Measurements from ENCODE around the gene PCSK5.
"Not testable (repeated sequence)": the region's sequence is repeated elsewhere in the genome, so short reads cannot be mapped to it uniquely, and the experiment has no call there.

PCSK5 gene

DNA sequence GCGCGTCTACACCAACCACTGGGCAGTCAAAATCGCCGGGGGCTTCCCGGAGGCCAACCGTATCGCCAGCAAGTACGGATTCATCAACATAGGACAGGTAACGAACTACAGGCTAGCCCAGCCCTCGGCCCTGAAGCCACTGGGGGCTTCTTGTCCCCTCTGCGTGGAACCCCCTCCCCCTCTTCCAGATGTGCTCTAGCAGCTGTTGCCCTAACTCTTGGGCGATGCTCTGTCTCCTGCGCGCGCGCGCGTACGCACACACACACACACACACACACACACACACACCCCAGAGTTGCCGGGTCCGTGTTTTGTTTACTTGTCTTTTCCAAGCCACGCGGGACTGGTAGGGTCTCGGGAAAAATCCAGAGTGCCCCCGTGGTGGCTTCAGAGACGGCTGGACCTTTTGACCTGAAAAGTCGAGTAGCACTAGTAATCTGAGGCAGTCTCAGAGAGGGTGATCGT is 836 bp downstream of the PCSK5 start:
- DNase-seq, result peak; percentile 43

DNA sequence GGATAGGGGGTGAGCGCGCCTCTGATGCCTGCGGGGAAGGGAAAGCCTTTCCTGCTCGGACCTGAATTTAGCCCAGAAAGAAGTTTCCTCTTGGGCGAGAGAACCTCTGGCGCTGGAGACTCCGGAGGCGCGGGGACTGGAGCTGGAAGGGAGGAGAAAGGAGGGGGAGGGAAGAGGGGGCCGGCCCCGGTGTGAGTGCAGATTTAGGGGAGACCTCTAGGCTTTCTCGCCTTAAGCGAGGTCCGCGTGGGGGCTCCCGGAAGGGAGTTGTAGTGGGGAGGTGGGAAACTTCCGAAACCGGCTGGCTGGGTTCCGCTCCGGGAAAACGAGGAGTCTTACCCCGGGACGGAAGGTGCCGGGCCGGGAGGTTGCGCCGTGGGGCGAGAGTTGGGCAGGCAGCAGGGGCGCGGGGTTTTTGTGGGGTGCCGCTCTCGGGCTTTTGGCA is 1.3 kb downstream of the PCSK5 start:
- DNase-seq, result peak; percentile 26

DNA sequence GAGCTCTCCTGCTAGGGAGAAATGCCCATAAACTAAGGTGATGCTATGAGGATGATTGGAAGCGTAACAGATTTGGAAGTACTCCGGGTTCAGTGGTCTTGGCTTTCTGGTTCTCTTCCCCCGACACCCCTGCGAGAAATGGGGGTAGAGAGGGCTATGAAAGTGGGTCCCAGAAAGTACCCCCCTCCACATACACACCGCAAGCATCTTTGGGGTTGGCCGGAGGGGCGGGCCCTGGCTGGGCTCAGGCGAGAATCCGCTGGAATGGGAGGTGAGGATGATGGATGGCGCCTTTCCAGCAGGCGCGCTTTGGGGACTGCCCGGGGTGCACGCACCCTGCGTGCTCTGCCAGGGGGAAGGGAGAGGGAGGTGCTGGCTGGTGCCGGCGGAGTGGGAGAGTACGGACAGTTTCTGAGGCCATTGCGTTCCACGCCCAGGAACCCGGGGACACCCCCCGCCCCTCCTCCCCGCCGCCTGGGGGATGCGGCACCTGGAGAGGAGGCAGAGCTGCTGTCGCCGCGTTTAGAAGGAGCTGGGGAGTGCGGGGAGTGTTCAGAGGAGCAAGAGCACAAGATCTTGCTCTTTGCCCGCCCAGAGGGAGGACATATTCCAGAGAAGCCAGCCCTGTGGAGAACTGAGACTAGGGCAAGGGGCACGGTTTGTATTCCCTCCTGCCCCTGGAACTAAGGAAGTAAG is 1.9 kb downstream of the PCSK5 start:
- DNase-seq, result peak; percentile 25

DNA sequence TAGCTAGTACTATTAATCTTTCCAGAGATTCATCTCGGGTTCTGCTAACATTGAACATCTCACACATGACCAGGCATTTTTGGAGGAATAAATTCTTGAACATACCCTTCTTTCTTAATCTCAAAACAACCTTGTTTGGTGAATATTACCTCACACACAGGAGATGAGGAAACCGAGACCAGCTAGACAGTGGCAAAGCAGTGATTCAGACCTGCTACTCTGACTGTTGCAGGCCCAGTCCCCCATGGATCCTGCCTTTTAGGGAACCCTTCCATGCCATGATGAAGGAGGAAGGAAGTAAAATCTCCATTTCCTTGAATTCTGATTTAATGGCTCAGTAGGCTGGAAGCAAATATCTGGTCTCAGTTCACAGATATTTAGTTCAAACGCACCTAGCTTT is 2.6 kb downstream of the PCSK5 start:
- no peak for DNase-seq

DNA sequence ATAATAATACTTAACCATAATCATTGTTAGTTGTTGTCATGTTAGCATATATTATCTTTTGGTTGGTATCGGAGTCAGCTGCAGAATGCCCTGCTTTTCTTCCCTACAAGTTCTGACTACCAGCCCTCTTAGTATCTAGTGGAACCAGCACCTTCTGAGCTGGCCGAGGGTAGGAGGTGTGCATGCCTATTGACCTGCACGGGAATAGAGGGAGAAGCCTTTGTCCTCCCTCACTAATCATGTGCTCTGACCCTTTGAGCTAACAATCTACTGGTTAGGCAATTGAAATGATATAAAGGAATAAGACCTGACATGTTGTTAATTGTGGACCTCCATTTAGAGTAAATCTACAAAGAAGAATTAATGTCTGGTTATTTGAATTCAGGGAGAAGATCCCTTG is 4.1 kb downstream of the PCSK5 start:
- no peak for DNase-seq

DNA sequence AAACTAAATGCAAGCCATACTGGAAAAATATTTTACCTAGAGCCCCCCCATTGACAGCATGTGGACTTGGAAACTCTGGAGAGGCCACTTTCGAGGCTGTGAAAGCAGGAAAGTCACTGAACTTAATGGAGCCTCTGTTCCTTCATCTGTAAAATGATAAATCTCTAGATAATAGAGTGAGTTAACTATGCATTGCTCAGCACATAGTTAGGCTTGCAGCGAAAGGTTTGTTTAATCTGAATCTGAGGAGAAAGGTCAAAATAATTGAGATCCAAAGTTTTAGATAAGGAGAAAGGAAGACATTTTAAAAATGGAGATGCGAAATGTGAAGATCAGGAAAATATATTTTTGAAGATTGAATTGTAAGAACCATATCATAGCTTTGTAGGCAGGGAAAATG is 4.6 kb downstream of the PCSK5 start:
- no peak for DNase-seq

DNA sequence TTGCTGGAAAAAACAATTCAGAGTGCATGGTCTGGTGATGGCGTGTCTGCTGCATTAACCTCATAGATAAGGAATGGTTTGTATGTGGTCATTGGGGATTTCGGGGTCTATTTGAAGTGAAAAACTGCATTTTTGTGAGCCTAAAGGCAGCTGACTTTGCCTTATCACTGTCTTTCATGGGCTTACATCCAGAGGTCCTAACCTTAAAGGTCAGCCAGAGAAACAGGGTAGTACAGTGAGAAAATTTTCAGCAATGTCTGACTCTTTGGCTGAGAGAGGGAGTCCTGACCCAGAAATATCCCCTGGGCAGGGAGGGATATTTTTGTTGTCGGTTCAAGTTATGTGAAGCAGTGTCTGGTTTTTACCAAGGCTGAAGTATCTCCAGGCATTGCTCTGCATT is 5.7 kb downstream of the PCSK5 start:
- DNase-seq, result no peak

DNA sequence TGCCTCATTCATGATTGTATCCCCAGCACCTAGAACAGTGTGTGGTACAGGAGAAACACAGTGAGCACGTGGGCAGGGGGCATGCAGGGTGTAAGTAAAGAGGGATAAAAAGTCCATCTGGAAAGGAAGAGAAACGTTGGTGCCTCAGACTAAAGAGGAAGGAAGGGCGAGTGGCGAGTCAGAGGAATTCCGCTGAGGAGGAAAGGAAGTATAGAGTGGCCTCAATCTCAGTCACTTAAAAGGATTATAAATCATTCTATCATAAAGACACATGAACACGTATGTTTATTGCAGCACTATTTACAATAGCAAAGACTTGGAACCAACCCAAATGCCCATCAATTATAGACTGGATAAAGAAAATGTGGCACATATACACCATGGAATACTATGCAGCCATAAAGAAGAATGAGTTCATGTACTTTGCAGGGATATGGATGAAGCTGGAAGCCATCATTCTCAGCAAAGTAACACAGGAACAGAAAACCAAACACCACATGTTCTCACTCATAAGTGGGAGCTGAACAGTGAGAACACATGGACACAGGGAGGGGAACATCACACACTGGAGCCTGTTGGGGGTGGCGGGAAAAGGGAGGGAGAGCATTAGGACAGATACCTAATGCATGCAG is 10.5 kb downstream of the PCSK5 start:
- not testable (repeated sequence) for DNase-seq

DNA sequence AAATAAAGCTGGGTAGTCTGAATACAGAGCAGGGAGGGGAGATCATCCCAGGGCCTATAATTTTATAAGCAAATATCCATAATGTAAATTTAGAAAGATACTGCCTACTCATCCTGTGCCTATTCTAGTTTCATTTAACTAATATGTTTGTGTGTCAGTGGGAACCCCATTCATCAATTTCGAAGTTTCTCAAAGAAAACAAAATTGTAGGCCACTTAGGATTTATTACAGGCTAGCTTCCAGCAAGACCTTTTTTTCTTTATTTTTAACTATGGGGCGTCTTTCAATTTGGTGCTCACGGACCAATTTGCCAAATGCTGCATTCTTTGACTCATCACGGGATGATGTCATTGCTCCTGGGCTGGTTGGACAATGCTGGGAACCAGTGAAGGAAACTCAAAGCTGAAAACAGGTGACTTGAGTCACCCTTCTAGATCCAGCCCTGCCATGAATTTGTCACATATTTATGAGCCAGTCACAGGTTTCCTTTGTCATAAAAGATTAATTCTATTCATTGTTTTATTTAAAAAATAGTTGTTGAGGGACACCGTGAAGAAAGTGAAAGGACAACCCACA is 13.4 kb downstream of the PCSK5 start:
- peak; percentile 20 for DNase-seq

DNA sequence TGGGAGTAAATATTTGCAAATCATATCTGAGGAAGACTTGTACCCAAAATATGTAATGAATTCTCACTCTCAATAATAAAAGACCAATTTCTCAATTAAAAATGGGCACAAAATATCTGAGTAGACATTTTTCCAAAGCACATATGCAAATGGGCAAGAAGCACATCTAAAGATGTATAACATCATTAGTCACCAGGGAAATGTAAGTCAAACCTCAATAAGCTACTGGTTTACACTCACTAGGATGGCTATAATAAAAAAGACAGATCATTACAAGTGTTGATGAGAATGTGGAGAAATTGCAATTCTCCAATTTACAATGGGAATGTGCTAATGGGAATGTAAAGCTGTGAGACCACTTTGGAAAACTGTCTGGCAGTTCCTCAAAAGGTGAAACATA is 13.9 kb downstream of the PCSK5 start:
- no peak for DNase-seq

DNA sequence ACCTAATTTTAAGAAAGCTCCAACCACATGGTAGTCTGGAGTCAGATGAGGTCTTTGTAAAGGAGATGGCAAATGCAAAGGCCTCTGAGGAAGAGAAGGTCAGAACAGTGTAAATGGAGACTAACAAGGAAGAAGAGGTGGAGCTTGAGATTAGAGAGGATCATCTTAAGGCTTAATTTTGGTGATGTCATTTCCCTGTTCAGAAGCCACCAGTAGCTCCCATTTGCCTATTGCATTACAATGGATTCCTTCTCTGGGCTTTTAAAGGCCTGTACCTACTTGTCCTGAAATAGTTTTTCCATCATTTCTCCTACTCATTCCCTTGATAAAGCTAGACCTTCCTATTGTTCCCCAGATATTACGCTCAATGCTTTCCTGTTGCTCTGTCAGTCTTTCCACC is 16.1 kb downstream of the PCSK5 start:
- peak; percentile 7 for DNase-seq

DNA sequence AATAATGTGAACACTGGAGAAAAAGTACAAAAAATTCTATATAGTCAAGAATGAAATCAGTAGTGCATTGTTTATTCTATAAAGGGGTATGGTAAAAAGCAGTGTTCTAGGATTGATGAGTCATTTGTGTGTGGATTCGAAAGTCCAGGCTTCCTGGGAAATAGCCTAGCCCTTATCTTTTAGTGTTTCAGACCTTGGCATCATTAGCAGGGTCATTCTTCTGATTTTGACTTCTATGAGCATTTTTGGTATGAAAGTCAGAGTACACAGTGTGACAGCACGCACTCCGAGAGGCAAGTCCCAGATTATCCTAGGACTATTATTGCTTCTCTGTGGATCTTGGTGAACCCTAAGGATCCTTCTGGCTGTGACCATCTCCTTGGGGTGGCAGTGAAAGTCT is 16.9 kb downstream of the PCSK5 start:
- no peak for DNase-seq

DNA sequence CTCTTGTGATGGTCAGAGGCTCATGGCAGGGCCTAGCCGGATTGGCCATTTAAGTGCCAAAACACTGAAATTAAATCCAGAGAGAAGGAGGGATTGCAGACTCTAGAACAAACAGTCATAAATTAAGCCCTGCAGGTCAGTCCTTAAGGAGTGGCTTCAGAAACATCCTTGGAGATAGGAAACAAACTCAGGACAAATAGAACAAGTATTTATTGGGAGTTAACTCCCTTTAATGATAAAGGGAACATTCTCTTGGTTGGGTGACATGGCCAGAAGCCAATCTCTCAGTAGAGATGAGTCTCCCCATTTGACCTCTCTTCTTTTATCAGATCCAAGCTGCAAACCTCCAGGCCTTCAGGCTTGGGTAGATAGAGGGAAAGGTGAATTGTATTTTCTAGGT is 17.4 kb downstream of the PCSK5 start:
- no peak for DNase-seq

DNA sequence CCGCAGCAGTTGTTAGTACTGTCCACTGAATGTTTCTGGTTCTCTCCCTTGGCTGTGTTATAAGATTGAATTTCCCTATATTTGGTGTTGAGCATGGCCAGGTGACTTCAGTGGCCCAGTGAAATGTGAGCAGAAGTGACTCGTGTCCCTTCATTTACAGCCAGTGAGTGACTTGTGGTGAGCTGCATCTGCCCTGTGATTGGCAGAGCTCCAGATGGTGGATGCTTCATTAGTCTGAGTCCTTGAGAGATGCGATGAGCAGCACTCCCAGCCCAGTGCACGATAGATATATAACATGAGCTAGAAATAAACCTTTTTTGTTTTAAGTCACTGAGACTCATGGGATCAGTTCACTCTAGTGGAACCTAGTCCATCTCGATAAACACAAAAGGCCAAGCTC is 19.3 kb downstream of the PCSK5 start:
- no peak for DNase-seq

DNA sequence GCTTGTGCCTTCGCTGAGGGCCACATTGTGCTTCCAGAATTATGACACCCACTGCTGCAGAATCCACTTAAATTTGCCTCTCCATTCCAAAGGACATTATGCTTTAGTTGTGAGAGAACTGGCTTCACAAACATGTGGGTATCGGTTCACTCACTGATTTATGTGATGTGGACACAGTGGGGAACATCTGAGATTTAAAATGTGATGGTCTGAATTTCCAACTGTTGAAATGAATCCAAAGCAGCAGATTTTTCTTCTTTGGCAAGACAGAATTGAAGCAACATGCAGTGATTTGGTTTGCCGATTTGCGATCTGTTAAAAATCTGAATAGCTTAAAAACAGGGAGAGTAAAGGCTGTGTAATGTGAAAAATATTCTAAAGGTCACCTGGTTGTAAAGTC is 20.3 kb downstream of the PCSK5 start:
- no peak for DNase-seq

DNA sequence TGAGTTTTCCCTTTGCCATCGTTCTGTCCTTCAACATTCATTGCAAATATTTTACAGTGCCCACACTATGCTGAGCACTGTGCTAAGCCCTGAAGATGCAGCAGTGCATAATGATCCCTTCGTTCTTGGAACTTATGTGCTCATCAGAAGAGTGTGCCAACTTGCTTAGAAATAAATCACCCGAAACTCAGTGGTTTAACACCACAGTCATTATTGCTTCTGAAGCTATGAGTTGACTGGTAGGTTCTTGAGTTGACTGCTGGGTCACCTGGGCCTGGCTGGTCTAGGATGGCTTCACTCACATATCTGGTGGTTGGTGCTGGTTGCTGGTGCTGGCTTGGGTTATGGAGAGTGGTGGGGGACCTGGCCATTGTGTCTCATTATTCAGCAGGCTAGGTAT is 20.9 kb downstream of the PCSK5 start:
- DNase-seq, result no peak

DNA sequence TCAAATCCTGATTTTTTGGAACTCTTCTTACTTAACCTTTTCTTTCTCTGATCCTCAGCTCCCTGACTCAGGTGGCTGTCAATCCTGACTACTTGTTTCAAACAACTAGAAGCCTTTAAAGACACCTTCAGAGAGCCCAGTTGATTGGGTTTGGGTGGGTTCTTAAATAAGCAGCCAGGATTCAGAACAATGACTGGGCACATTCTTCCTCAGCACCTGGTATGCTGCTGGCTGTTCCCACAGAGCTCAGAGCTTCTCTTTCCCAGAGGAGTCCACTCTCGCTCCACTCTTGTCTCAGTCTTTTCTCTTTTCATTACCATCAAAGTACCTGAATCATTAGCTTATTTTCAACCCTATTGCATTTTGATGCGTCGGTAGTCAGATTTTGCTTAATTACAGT is 22.5 kb downstream of the PCSK5 start:
- no peak for DNase-seq

DNA sequence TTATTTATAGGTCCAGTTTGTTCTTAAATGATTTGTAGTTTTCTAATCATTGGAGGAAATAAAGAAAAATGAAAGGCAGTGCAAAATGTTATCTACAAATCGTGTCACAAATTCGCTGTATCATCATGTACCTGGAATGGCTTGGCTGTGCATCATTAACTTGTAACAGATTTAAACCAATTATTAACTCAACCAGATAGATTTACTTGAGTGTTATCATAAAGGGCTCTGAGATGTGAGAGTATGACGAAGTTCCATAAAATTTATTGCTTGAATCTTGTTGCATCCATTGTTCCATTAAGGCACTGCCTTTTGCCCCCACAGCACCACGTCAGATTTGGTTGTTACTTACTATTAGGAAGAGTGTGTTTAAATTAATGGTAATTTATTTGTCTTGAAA is 23.5 kb downstream of the PCSK5 start:
- DNase-seq, result no peak

DNA sequence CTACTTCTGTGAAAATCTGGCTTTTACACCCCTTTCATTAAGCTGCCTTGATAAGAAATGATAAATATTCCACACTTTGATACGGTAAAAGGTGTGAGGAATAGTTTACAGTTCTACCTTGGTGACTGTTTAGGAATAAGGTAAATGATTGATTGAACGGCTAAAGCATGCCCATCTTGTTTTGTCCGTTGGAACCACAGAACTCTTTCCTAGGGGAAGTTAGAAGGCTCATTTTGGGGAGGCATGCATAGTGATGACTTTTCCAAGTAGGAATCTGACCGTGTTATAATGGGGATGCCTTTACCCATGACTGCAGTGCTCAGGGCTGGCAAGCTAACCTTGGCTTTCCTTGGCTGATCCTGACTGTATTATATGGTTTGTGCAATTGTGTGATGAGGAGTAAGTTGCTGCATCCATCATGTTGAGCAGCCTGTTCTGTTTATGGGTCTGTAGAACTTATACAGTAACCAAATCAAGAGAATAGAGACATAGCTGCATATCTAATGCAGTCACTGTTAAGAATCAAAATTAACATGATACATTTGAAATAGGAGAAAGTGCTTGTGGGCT is 24.5 kb downstream of the PCSK5 start:
- DNase-seq, result no peak

DNA sequence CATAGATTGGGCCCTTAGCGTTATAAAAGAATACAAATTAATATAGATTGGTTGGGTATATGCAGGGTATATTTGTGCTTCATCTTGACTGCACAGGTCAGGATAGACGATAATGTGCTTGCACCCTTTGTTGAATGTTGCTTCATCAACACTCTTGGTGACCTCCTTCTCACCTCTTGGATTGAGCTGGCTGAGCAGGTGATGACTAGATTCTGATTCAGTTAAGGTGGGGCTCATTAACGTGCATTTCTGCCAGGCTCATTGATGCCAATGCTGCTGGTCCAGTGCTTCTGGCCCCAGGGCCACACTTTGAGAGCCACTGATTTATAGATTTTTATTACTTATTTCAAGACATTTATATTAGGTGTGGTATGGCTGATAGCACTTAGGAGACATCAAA is 27.7 kb downstream of the PCSK5 start:
- DNase-seq, result no peak

DNA sequence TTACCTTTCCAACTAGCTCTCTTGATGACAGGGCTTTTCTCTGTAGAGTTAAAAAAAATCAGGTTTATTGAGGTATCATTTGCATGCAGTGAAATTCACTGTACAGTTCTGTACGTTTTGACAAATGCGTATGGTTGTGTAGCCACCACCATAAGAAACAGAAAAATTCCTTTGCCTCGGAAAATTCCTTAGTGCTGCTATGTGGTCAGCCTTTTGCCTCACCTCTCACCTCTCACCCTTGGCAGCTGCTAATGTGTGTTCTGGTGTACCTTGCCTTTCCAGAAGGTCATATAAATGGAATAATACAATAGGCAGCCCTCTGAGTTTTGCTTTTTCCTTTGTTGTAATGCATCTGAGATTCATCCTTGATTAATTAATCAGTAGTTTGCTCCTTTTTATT is 28.4 kb downstream of the PCSK5 start:
- no peak for DNase-seq

DNA sequence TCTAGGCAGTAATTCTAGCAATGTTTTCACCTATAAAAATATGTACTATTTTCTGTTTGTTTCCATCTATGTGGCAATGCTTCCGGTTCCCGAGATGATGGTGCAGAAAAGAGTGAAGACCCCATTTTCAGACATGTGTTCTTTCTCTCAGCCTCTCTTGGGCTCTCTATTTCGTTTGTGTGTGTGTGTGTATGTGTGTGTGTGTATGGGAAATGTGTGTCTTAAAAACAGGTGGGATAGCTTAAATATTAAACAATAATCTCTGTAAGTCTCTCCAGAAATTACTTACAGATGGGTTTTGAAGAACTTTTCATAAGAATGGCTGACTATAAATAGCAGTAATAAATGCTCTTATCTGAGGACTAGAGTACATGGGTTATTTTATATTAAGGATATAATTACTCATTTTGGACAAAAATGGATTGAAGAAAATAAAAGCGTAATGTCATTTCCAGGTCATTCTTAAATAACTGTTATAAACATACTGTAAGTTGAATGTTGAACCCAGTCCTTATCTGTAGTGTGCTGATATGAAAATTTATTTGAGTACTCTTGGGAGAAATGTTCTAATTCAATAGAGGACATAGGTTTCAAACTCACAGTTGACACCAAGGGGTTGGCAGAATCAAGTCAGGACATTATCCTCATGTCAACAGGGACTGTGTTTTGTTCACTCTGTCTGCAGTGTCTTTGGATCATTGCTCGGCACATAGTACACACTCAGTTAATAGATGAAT is 31.1 kb downstream of the PCSK5 start:
- no peak for DNase-seq

DNA sequence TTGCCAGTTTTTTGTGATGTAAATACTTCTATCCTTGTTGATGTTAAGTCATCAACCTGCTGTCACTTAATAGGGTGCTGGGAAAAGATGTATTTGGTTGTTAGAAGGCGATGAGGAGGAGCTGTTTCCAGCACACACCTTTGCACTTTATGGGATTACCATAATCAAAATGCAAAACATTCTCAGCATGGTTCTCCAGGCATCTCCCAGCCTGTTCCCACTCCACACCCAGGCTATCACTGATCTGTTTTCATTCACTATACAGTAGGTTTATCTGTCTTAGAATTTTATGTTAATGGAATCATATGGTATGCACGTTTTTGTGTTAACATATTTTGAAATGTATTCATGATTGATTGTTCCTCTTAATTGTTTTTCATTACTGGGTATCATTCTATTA is 35.9 kb downstream of the PCSK5 start:
- DNase-seq, result no peak

DNA sequence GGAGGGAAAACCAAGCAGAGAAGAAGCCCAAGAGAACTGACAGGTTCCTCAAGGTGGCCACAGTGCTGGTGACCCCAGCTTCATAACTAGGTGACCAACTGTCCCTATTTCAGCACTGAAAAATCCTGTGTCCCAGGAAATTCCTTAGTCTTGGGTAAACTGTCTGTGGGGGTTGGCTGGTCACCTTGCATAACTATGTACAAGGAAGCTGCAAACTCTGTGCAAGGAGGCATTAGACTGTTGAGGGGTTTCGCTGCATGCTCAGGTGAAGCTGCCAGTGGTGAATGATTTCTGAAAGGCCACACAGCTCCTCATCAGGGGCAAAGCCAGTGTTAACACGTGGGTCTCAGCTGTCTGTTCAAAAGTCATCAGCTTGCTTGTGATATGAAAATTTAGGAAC is 36.9 kb downstream of the PCSK5 start:
- DNase-seq, result no peak

All from DMS53 (cell line).